Anterior cingulate cortex (tissue), 58 donors: ENCODE measurements around the gene NPEPL1.
"Not testable (repeated sequence)": the region's sequence is repeated elsewhere in the genome, so short reads cannot be mapped to it uniquely, and the experiment has no call there.

Source experiments
- DNase-seq, 58 donors: peaks; one replicate each; lab custom pipeline; 2025; lab: John Stamatoyannopoulos, UW

Gene NPEPL1

DNA sequence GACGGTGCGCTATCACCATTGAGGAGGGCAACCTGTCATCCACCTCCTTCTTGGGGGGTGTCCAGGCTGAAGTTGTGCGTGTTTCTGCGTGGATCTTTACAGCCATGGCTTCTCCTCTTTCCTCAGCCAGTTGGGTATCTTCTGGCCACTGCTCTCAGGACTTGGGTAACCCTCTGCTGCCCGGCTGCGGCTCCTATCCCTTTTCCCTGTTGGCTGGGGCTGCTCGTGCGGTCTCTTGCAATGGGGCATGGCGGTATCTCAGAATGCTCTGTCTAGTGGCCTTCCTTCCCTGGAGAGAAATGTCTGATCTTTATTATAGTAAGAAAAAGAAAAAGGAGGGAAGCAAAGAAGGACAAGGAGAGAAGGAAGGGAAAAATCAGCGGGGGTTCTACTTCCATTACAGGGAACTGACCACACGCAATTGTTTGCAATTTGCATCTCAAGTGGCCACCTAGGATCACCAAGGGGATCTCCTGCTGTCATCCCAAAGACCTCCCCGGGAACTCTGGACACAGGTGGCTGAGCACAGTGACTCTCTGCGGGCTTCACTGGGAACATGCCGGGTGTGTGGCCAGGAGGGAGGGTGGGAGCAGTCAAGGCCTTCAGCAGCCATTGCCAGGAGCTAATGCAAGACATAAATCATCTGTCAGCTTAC is 60.8 kb downstream of the NPEPL1 start:
- DNase-seq = no peak

GRCh38 chr20:58753922-58754551 is 61.4 kb downstream of the NPEPL1 start:
- DNase-seq = no peak

DNA sequence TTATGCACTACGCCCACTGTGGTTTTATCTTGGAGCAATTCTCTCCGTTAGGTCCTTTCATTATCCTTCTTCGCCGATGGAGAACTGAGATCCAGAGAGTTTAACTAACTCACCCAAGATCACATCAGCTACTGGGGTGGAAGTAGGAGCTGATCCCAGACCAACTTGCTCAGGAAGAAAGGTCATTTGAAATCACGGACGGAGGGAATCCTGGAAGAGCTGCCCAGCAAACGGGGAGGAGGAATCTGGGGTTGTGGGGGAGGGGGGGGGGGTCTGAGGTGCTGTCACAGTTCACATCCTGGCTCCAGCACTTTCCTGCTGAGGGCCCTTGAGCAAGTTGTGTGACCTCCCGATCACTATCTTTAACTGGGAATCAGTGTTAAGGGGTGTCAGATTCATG is 62.0 kb downstream of the NPEPL1 start:
- DNase-seq = no peak

GRCh38 chr20:58755062-58755697 is 62.6 kb downstream of the NPEPL1 start:
- no peak for DNase-seq

- no peak for DNase-seq
Observed at GRCh38 chr20:58755766-58756449, 63.3 kb downstream of the NPEPL1 start.

DNA sequence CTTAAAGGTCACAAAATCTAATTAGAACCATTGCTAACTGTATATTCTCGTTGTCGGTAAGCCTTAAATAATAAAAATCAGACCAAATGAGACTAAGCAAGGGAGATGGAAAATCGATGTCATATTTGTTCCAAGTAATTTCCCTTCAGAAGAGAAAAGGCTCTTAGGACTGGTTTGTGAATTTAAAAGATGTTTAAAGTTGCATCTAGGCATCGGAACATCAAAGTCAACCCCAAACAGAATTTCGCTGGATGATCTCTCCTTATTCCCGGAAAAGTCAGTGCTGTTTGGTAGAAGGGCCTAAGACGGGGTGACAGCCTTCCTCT is 63.8 kb downstream of the NPEPL1 start:
- no peak for DNase-seq

DNA sequence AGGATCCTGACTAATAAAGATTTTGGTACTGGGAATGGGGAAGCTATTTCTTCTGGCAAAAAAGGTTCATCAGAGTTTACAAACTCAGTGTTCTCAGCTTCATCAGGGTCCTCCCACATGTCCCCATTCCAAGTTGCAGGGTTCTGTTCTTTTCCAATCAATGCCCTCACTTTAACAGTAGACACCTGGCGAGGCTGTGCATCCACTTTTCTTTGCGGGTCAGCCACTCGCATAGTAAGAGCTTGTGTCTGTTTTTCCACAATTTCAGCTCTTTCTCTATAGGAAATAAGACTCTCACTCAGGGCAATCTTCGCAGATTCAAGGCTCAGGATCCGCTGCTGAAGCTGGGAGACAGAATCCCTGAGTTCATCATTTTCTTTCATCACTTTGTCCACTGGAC is 65.0 kb downstream of the NPEPL1 start:
- DNase-seq = not testable (repeated sequence)

DNA sequence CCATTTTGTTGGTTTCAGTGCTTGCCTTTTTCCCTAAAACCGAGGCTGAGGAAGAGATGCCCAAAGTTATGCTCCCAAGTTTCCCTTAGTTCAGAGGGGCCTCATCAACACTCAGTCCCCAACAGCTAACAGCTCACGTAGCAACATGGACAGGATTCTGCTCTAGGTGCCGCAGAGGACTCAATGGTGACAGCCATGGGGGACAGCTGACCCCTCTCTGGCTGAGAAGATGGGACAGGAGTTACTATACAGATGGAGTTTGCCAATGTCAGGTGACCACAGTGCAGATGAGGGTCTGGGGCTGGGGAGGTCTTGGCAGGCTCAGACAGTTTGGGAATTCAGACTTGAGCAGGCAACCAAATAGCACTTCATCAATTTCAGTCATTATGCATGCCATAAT is 67.3 kb downstream of the NPEPL1 start:
- DNase-seq = no peak

- no peak for DNase-seq
Observed at GRCh38 chr20:58760856-58761255, 68.3 kb downstream of the NPEPL1 start.

- DNase-seq = no peak
Observed at GRCh38 chr20:58762120-58762519, 69.5 kb downstream of the NPEPL1 start.

DNA sequence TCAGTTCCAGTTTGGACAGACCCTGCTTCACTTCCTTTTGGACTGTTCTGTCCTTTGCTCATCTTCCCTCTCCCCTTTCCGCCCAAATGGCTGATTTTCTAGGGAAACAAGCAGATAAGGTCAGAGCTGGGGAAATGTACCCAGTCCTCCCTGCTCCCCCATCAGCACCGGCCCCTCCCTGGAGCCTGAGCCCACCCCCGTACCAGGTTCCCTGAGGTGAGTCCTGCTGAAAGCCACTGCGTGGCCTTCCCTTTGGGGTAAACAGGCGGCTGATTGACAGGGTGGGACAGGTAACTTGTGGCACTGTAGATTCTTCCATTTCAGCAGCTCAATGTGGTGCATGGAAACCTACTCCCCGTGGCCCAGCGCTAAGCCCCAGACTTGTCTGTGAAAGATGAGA is 70.5 kb downstream of the NPEPL1 start:
- no peak for DNase-seq
